ENCODE data around the gene CTSD.

DNA sequence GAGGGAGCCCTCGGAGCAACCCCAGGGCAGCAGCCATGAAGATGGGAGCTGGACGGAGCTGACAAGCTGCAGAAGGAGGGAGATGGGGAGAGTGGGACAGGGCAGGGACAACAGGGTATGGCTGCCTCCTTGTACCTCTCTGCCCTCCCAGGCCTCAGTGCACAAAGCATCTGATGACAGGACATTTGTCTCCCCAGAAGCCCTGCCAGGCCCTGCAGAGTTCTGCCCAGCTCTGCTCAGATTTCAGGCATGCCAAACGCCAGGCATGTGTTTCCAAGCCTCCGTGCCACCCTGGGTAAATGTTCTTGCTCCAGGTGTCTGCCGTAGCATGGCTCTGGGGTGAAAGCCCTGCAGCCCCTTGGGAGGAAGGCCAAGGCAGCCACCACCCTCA, 12.2 kb downstream of the CTSD start:
- no peak for TF ChIP-seq POLR2A (IDR thresholded peaks at IDR 0.05)
- TF ChIP-seq, protein P1, sequence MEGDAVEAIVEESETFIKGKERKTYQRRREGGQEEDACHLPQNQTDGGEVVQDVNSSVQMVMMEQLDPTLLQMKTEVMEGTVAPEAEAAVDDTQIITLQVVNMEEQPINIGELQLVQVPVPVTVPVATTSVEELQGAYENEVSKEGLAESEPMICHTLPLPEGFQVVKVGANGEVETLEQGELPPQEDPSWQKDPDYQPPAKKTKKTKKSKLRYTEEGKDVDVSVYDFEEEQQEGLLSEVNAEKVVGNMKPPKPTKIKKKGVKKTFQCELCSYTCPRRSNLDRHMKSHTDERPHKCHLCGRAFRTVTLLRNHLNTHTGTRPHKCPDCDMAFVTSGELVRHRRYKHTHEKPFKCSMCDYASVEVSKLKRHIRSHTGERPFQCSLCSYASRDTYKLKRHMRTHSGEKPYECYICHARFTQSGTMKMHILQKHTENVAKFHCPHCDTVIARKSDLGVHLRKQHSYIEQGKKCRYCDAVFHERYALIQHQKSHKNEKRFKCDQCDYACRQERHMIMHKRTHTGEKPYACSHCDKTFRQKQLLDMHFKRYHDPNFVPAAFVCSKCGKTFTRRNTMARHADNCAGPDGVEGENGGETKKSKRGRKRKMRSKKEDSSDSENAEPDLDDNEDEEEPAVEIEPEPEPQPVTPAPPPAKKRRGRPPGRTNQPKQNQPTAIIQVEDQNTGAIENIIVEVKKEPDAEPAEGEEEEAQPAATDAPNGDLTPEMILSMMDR (IDR thresholded peaks at IDR 0.05) = no peak
- no peak for TF ChIP-seq POLR2AphosphoS5 (IDR thresholded peaks at IDR 0.05)

Measured in breast epithelium (tissue), 3 donors.